Neural cell (in vitro differentiated cells): ENCODE data around the gene RBM4. TPM values are rescaled to one million over a fixed set of nuclear protein-coding genes. Genes with fewer than 3 reads are reported as not detected.

ENCODE experiments used
- H2AFZ ChIP-seq: fragments of 200-600, 300-800 bp; sonication (generic), shearing (Covaris generic); 2 replicates; pipeline ENCODE4 v1.6.0; 2014; ENCODE audit warnings: low read depth, mild to moderate bottlenecking, antibody characterized with exemption, low read length, moderate library complexity
- H3F3A ChIP-seq: fragments of 200-600 bp; shearing (Covaris generic); 2 replicates; pipeline ENCODE4 v1.6.1; 2016; ENCODE audit warnings: mild to moderate bottlenecking, moderate library complexity, mixed read lengths, antibody characterized with exemption, low read length; ENCODE audit not compliant: insufficient read depth, poor library complexity, severe bottlenecking
- H3K27ac ChIP-seq: fragments of 200-600, 300-800 bp; sonication (generic), shearing (Covaris generic); 2 replicates; pipeline ENCODE4 v1.5.1; 2014; ENCODE audit warnings: mild to moderate bottlenecking, low read length, moderate library complexity
- H3K27me3 ChIP-seq: fragments of 300-800, 200-600 bp; sonication (generic), shearing (Covaris generic); 2 replicates; pipeline ENCODE4 v1.6.0; 2014; ENCODE audit warnings: mild to moderate bottlenecking, low read depth, low read length, moderate library complexity; ENCODE audit not compliant: insufficient read depth
- H3K36me3 ChIP-seq: fragments of 300-800, 200-600 bp; sonication (generic), shearing (Covaris generic); 2 replicates; pipeline ENCODE4 v1.5.1; 2014; ENCODE audit warnings: mild to moderate bottlenecking, antibody characterized with exemption, low read length, moderate library complexity; ENCODE audit not compliant: insufficient read depth
- H3K4me2 ChIP-seq: fragments of 300-800, 200-600 bp; sonication (generic), shearing (Covaris generic); 2 replicates; pipeline ENCODE4 v1.6.0; 2014; ENCODE audit warnings: mild to moderate bottlenecking, low read length
- H3K4me3 ChIP-seq: fragments of 300-800, 200-600 bp; sonication (generic), shearing (Covaris generic); 2 replicates; pipeline ENCODE4 v1.5.1; 2014; ENCODE audit warnings: mild to moderate bottlenecking, low read length, moderate library complexity
- H3K79me2 ChIP-seq: fragments of 200-600 bp; shearing (Covaris generic); replicated peaks from 2 replicates; pipeline ENCODE4 v1.6.0; 2014; ENCODE audit warnings: mild to moderate bottlenecking, low read length, moderate library complexity; ENCODE audit not compliant: insufficient read depth
- H3K9ac ChIP-seq: fragments of 300-800, 200-600 bp; sonication (generic), shearing (Covaris generic); 2 replicates; pipeline ENCODE4 v1.6.1; 2016; ENCODE audit warnings: mild to moderate bottlenecking, low read length, mixed read lengths
- H3K9me2 ChIP-seq: fragments of 200-600 bp; shearing (Covaris generic); 2 replicates; pipeline ENCODE4 v1.6.1; 2016; ENCODE audit warnings: mild to moderate bottlenecking, low read length, mixed read lengths; ENCODE audit not compliant: insufficient read depth
- H3K9me3 ChIP-seq: fragments of 200-600, 300-800 bp; sonication (generic), shearing (Covaris generic); 2 replicates; pipeline ENCODE4 v1.6.1; 2016; ENCODE audit warnings: mild to moderate bottlenecking, mixed run types, low read length, moderate library complexity, mixed read lengths
- H4K20me1 ChIP-seq: fragments of 200-600 bp; shearing (Covaris generic); 2 replicates; pipeline ENCODE4 v1.6.1; 2016; ENCODE audit warnings: mild to moderate bottlenecking, mixed run types; ENCODE audit not compliant: insufficient read depth
- EP300 ChIP-seq: fragments of 450-650 bp; conservative IDR thresholded peaks from 2 replicates; pipeline ENCODE4 v1.6.1; 2014; ENCODE audit warnings: antibody characterized with exemption, mild to moderate bottlenecking, moderate library complexity; ENCODE audit not compliant: poor library complexity, severe bottlenecking
- EZH2 ChIP-seq: fragments of 200-600, 300-800 bp; shearing (Covaris generic), sonication (generic); IDR thresholded peaks from 2 replicates; pipeline ENCODE4 v1.6.1; 2014; ENCODE audit warnings: antibody characterized with exemption, low read length, borderline replicate concordance, mild to moderate bottlenecking; ENCODE audit not compliant: insufficient read depth, poor library complexity, severe bottlenecking
- MXI1 ChIP-seq: fragments of 450-650 bp; conservative IDR thresholded peaks from 2 replicates; pipeline ENCODE4 v1.6.1; 2014; ENCODE audit warnings: antibody characterized with exemption, mild to moderate bottlenecking; ENCODE audit not compliant: poor library complexity, severe bottlenecking
- POLR2AphosphoS5 ChIP-seq: IDR thresholded peaks from 2 replicates; pipeline ENCODE4 v1.6.1; 2012
- RAD21 ChIP-seq: fragments of 450-650 bp; conservative IDR thresholded peaks from 2 replicates; pipeline ENCODE4 v1.6.1; 2014; ENCODE audit warnings: antibody characterized with exemption, mild to moderate bottlenecking, moderate library complexity
- REST ChIP-seq: IDR thresholded peaks from 2 replicates; pipeline ENCODE4 v1.6.1; 2012; ENCODE audit warnings: borderline replicate concordance
- SMC3 ChIP-seq: fragments of 450-650 bp; conservative IDR thresholded peaks from 2 replicates; pipeline ENCODE4 v1.6.1; 2014; ENCODE audit warnings: antibody characterized with exemption, mild to moderate bottlenecking, moderate library complexity; ENCODE audit not compliant: poor library complexity
- TAF1 ChIP-seq: IDR thresholded peaks from 2 replicates; pipeline ENCODE4 v1.6.1; 2012; ENCODE audit warnings: low read depth
- polyA plus RNA-seq: library from polyadenylated mRNA; depleted of rRNA; stranded (reverse); fragments of >200 nt; gene quantifications from 2 replicates; pipeline ENCODE4 v1.2.3, GENCODE V29; 2014
- TF ChIP-seq, protein P1 (sequence below): fragments of 450-650 bp; IDR thresholded peaks from 2 replicates; pipeline ENCODE4 v1.5.1; 2014; ENCODE audit warnings: antibody characterized with exemption, mild to moderate bottlenecking, moderate library complexity; ENCODE audit not compliant: poor library complexity, severe bottlenecking

RBM4 gene
- polyA plus RNA-seq, 1 donor from 2014 or later = 456 TPM

GRCh38 chr11:66614073-66614472, 24.4 kb upstream of the RBM4 start:
- no peaks in the 10 kb centered on the region for H3K27me3 ChIP-seq
- no peak overlapping the region for H3K9ac ChIP-seq
- H3K9me2 ChIP-seq = no peaks in the 10 kb centered on the region
- H3K36me3 ChIP-seq = no peaks in the 10 kb centered on the region
- no peaks in the 10 kb centered on the region for H3F3A ChIP-seq
- no peak overlapping the region for H3K4me2 ChIP-seq
- H3K9me3 ChIP-seq = no peaks in the 10 kb centered on the region
- no peak overlapping the region for H3K4me3 ChIP-seq
- H2AFZ ChIP-seq = no peak overlapping the region
- H3K79me2 ChIP-seq = peaks cover 21% of the 10 kb centered on the region
- TF ChIP-seq RAD21 (no peak), POLR2AphosphoS5 (no peak), EP300 (no peak), REST (no peak), TAF1 (no peak), MXI1 (no peak), SMC3 (no peak), EZH2 (no peak)
- TF ChIP-seq, protein P1, sequence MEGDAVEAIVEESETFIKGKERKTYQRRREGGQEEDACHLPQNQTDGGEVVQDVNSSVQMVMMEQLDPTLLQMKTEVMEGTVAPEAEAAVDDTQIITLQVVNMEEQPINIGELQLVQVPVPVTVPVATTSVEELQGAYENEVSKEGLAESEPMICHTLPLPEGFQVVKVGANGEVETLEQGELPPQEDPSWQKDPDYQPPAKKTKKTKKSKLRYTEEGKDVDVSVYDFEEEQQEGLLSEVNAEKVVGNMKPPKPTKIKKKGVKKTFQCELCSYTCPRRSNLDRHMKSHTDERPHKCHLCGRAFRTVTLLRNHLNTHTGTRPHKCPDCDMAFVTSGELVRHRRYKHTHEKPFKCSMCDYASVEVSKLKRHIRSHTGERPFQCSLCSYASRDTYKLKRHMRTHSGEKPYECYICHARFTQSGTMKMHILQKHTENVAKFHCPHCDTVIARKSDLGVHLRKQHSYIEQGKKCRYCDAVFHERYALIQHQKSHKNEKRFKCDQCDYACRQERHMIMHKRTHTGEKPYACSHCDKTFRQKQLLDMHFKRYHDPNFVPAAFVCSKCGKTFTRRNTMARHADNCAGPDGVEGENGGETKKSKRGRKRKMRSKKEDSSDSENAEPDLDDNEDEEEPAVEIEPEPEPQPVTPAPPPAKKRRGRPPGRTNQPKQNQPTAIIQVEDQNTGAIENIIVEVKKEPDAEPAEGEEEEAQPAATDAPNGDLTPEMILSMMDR = no peak
- H3K27ac ChIP-seq = no peak overlapping the region
- H4K20me1 ChIP-seq = peaks cover 22% of the 10 kb centered on the region

- peak within 1 kb of the TSS; percentile 98 for H3K9ac ChIP-seq
- peaks cover 44% of the 10 kb centered on the region for H3K79me2 ChIP-seq
- H3K9me2 ChIP-seq = no peaks in the 10 kb centered on the region
- H4K20me1 ChIP-seq = peaks cover 33% of the 10 kb centered on the region
- peak within 1 kb of the TSS; percentile 99 for H3K27ac ChIP-seq
- TF ChIP-seq RAD21 (no peak), MXI1 (peak; percentile 93), EZH2 (no peak), REST (peak; percentile 96), TAF1 (peak; percentile 99), SMC3 (peak; percentile 31), POLR2AphosphoS5 (peak; percentile 100), EP300 (peak; percentile 17)
- TF ChIP-seq, protein P1 = no peak
- H3K36me3 ChIP-seq = no peaks in the 10 kb centered on the region
- H3F3A ChIP-seq = no peaks in the 10 kb centered on the region
- peak within 1 kb of the TSS; percentile 95 for H2AFZ ChIP-seq
- peak within 1 kb of the TSS; percentile 94 for H3K4me2 ChIP-seq
- H3K4me3 ChIP-seq = peak within 1 kb of the TSS; percentile 96
- no peaks in the 10 kb centered on the region for H3K9me3 ChIP-seq
- no peaks in the 10 kb centered on the region for H3K27me3 ChIP-seq
These were observed 21.9 kb upstream of the RBM4 start, which contains the start of gene RBM14 for GRCh38 chr11:66616379-66617154. TSS of gene RBM14 (plus strand) at chr11:66616630. CDS start at chr11:66616721, 91 bp downstream.
